Measurements from ENCODE around the gene RASGRP4. TPM values are rescaled to one million over a fixed set of nuclear protein-coding genes. Genes with fewer than 3 reads are reported as not detected.

The RASGRP4 gene
- total RNA-seq, 4 donors from 2014 or later, result 3.2 to 7.8 (median 4.4) TPM

DNA sequence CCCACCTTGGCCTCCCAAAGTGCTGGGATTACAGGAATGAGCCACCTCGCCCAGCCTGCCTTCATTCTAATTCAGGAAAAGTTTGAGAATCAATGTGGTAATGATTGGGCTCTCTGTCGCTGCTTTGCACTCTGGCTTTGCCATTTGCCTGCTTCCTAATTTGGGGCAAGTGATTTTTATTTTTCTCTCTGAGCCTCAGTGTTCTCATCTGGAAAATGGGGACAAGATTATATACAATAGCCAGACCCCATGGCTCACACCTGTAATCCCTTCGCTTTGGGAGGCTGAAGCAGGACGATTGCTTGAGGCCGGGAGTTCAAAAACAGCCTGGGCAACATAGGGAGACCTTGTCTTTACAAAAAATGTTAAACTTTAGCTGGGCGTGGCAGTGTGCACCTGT, 11.3 kb upstream of the RASGRP4 start:
- Histone ChIP-seq H3K27me3 (peaks cover 0 to 76% (median 9%) of the 10 kb centered on the region in 4 donors), H3K36me3 (no peaks in the 10 kb centered on the region), H3K27ac (replicated peaks in 1 of 4) (no peak overlapping the region), H3K9me3 (no peaks in the 10 kb centered on the region), H3K4me1 (peaks cover 0 to 9% (median 8%) of the 10 kb centered on the region in 4 donors), H3K4me3 (no peak overlapping the region)
- TF ChIP-seq POLR2A (IDR thresholded peaks at IDR 0.05; ENCODE audit: low read depth) (no peak), EP300 (IDR thresholded peaks at IDR 0.05) (no peak), CTCF (IDR thresholded peaks at IDR 0.05) (no peak), POLR2AphosphoS5 (IDR thresholded peaks at IDR 0.05) (no peak)
- WGBS, result 93% methylated on average over 6 of the region's 6 CpGs
- intact Hi-C loops (cut with DNase I), result no loop called here
- no peak for DNase-seq (ENCODE audit: extremely low spot score)

DNA sequence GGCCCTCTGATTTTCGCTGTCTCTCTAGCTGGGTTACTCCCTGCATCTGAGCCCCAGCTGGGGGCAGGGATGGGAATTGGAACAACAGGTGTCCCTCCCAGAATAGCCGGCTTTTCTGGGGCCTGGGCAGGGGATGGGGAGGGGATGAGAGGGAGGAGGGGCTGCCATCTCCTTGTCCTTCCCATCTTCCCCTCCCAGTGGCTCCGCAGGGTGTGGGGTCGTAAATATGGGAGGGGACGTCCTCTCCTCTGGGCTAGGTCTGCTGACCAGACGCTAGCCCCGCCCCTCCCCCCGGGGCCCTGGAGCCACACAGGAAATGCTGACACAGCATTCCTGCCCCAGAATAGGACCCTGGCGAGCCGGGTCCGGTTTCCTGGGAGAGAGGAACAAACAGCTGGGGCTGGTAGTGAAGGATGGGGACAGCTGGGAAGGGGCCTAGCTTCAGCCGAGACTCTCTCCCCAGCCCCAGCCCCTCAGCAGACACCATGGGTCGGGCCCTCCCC, 8.6 kb upstream of the RASGRP4 start:
- DNase-seq (ENCODE audit: extremely low spot score), result no peak
- Histone ChIP-seq H3K4me1 (peaks cover 0 to 9% (median 8%) of the 10 kb centered on the region in 4 donors), H3K4me3 (peak overlapping the region in 3 of 4 donors; percentile 20 to 33 (median 31)), H3K36me3 (no peaks in the 10 kb centered on the region), H3K27me3 (peaks cover 0 to 65% (median 9%) of the 10 kb centered on the region in 4 donors), H3K9me3 (no peaks in the 10 kb centered on the region), H3K27ac (replicated peaks in 1 of 4) (no peak overlapping the region)
- WGBS, result 18% methylated on average over 7 of the region's 13 CpGs
- intact Hi-C loops (cut with DNase I), result no loop called here
- TF ChIP-seq POLR2A (IDR thresholded peaks at IDR 0.05; ENCODE audit: low read depth) (peak; percentile 6), EP300 (IDR thresholded peaks at IDR 0.05) (no peak)

DNA sequence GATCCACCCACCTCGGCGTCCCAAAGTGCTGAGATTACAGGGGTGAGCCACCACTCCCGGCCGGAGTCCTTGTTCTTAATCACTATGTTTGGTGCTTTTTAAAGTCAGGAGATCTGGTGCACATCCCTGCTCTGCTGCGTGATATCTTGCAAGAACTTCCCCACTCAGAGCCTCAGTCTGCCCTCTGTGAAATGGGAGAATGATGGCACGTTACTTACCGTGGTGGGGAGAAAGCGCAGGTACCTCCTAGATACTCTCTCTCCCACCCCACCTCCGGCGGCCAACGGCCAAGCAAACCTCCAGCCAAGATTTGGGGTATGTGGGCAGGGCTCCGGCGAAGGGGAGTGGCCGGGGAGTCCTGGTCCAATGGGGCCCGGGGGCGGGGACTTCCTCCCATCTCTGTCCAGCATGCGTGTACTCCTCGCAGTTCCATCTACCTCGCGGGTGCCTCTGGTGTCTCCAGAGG, 7.3 kb upstream of the RASGRP4 start, which contains the start of gene RYR1:
Gene RYR1, plus strand, starts transcription at position 424 of the 466 bp plus-strand sequence. CDS start 139 bp downstream, outside the sequence.
- no peak for TF ChIP-seq POLR2A (IDR thresholded peaks at IDR 0.05; ENCODE audit: low read depth)
- TF ChIP-seq CTCF (IDR thresholded peaks at IDR 0.05), result no peak
- TF ChIP-seq EP300 (IDR thresholded peaks at IDR 0.05), result no peak
- TF ChIP-seq POLR2AphosphoS5 (IDR thresholded peaks at IDR 0.05), result no peak
- Histone ChIP-seq H3K27me3 (peaks cover 0 to 55% (median 9%) of the 10 kb centered on the region in 4 donors), H3K36me3 (no peaks in the 10 kb centered on the region), H3K4me1 (peaks cover 0 to 9% (median 8%) of the 10 kb centered on the region in 4 donors), H3K4me3 (peak within 1 kb of the TSS in 3 of 4 donors; percentile 31 to 38 (median 33)), H3K27ac (replicated peaks in 1 of 4) (no peak within 1 kb of the TSS), H3K9me3 (no peaks in the 10 kb centered on the region)
- intact Hi-C loops (cut with DNase I), result no loop called here
- WGBS, result 16% methylated on average over 20 of the region's 20 CpGs
- DNase-seq (ENCODE audit: extremely low spot score), result no peak

DNA sequence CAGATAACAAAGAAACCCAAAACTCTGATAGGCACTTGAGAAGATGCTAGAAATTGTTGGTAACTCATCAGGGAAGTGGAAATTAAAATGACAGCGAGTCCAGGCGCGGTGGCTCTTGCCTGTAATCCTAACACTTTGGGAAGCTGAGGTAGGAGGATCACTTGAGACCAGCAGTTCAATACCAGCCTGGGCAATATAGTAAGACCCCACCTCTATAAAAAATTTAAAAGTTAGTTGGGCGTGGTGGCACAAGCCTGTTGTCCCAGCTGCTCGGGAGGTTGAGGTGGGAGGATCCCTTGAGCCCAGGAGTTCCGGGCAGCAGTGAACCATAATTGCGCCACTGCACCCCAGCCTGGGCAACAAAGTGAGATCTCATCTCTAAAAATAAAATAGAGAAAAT, 4.9 kb upstream of the RASGRP4 start:
- Histone ChIP-seq H3K4me1 (peaks cover 0 to 9% (median 8%) of the 10 kb centered on the region in 4 donors), H3K27ac (replicated peaks in 1 of 4) (no peak overlapping the region), H3K4me3 (no peak overlapping the region), H3K9me3 (no peaks in the 10 kb centered on the region), H3K27me3 (peaks cover 0 to 50% (median 9%) of the 10 kb centered on the region in 4 donors), H3K36me3 (no peaks in the 10 kb centered on the region)
- no peak for DNase-seq (ENCODE audit: extremely low spot score)
- intact Hi-C loops (cut with DNase I), result no loop called here
- TF ChIP-seq CTCF (IDR thresholded peaks at IDR 0.05) (no peak), POLR2AphosphoS5 (IDR thresholded peaks at IDR 0.05) (no peak), EP300 (IDR thresholded peaks at IDR 0.05) (no peak), POLR2A (IDR thresholded peaks at IDR 0.05; ENCODE audit: low read depth) (no peak)
- WGBS, result 87% methylated on average over 7 of the region's 7 CpGs

DNA sequence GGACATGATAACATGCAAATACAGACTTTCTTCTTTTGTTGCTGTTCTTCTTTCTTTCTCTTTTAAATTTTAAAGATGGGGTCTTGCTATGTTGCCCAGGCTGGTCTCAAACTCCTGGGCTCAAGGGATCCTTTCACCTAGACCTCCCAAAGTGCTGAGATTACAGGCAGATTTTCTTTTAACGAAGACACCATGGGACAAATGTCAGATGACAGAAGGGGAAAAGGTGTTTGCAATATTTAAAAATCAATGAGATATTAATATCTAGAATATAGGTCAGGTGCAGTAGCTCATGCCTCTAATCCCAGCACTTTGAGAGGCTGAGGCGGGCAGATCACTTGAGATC, 3.8 kb upstream of the RASGRP4 start:
- H3K9me3 ChIP-seq, result no peaks in the 10 kb centered on the region
- no peak for TF ChIP-seq CTCF (IDR thresholded peaks at IDR 0.05)
- TF ChIP-seq POLR2A (IDR thresholded peaks at IDR 0.05; ENCODE audit: low read depth), result no peak
- TF ChIP-seq EP300 (IDR thresholded peaks at IDR 0.05), result no peak
- no peak for TF ChIP-seq POLR2AphosphoS5 (IDR thresholded peaks at IDR 0.05)
- peaks cover 0 to 9% (median 8%) of the 10 kb centered on the region in 4 donors for H3K4me1 ChIP-seq
- no peak for DNase-seq (ENCODE audit: extremely low spot score)
- no peak overlapping the region for H3K27ac ChIP-seq (replicated peaks in 1 of 4)
- H3K36me3 ChIP-seq, result no peaks in the 10 kb centered on the region
- H3K27me3 ChIP-seq, result peaks cover 0 to 50% (median 9%) of the 10 kb centered on the region in 4 donors
- intact Hi-C loops (cut with DNase I), result no loop called here
- H3K4me3 ChIP-seq, result no peak overlapping the region
- 94% methylated on average over 2 of the region's 2 CpGs for WGBS

Measured in esophagus muscularis mucosa (tissue), 4 donors.